ENCODE results near the gene APOO. TPM values are rescaled to one million over a fixed set of nuclear protein-coding genes. Genes with fewer than 3 reads are reported as not detected.

APOO gene
- total and polyA plus RNA-seq, 2 of the 13 experiments (the other 11 are each of a cell fraction or from before 2014, with no cell fraction given) = 9.7 to 22.1 TPM

DNA sequence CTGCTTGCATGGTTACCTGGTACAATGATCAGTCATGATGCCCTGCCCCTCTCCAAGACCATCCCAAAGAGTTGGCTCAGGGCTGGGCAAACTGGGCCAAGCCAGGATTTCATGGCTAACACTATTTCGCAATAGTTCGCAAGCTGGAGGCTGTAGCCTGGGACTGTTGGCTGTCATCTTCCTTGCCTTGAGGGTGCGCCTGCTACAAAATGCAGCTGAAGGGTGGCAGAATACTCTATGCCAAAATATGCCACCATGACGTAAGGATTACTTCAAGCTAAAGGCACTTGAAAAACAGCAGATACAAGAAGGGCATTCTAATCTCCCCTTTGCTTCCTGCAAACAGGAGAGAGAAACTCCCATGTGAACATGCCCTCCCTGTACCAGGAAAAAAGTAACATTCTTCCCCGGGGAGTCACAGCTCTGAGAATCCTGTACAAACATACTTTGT, 103.8 kb downstream of the APOO start:
- Histone ChIP-seq H3K9ac (ENCODE audit: insufficient read depth, low read depth, low read length) (0 out of 2 replicates have a peak overlapping the region, but pooled peaks have one; percentile 29), H2AFZ (ENCODE audit: low read length) (no peak overlapping the region), H3K27me3 (ENCODE audit: control insufficient read depth in 1 of 2, insufficient read depth in 2 of 2, low read length in 2 of 2) (no peaks in the 10 kb centered on the region), H3K4me1 (ENCODE audit: insufficient read depth, low read length) (peaks cover 46% of the 10 kb centered on the region), H4K20me1 (ENCODE audit: insufficient read depth, low read length) (no peaks in the 10 kb centered on the region), H3K79me2 (ENCODE audit: insufficient read depth, low read length) (no peaks in the 10 kb centered on the region), H3K4me2 (ENCODE audit: low read depth, low read length) (0 out of 2 replicates have a peak overlapping the region, but pooled peaks have one; percentile 3), H3K4me3 (replicated peaks in 1 of 3; ENCODE audit: insufficient read depth in 1 of 3, low read depth in 2 of 3, low read length in 3 of 3) (no peak overlapping the region), H3K9me3 (ENCODE audit: low read length) (no peaks in the 10 kb centered on the region), H3K36me3 (replicated peaks in 1 of 2; ENCODE audit: control insufficient read depth in 1 of 2, insufficient read depth in 2 of 2, low read length in 2 of 2) (no peaks in the 10 kb centered on the region), H3K27ac (ENCODE audit: extremely low read length, insufficient read depth, low read length) (peak overlapping the region; percentile 65)
- DNase-seq (ENCODE audit: low spot score) (peak; percentile 70), FAIRE-seq (peak; percentile 26), ATAC-seq (peak; percentile 30; the same call in 2 of the 3 replicates)
- in situ Hi-C loops (cut with HindIII; ENCODE audit: extremely low pct_ligation_motif_present, low pct_unique_long_range_greater_than_20kb) = no loop called here
- ChIA-PET CTCF (ENCODE audit: low intra/inter-chr PET ratio, low total read pairs) (no interaction called here), POLR2A (interaction anchor here (1.3 kb wide), 1 partner anchor 20 kb away, joined by 14 read pairs; the partner anchor contains the start of gene SAT1)
- WGBS (ENCODE audit: low lambda C conversion rate) = 31% methylated on average over 4 of the region's 5 CpGs
- no TSS peak for BruUV-seq (replicated peaks)
- intact Hi-C loops (cut with micrococcal nuclease; ENCODE audit: unreplicated experiment) = loop anchor here (2.0 kb wide), 1 partner anchor 13 kb away; no protein-coding TSS in a partner anchor
- TF ChIP-seq EP300 (IDR thresholded peaks at IDR 0.05; ENCODE audit: low read depth in 2 of 2, low read length in 2 of 2) = 0 out of 4 replicates have a peak, but pooled peaks of 1 of the 2 experiments have one; percentile 9
- TF ChIP-seq EP300 (CRISPR knock-in tag; IDR thresholded peaks at IDR 0.05; ENCODE audit: borderline replicate concordance) = no peak; the same call in 1 of the 2 replicates
- peak; percentile 98 for TF ChIP-seq CEBPB (IDR thresholded peaks at IDR 0.05; ENCODE audit: borderline replicate concordance, low read depth, low read length)
- TF ChIP-seq SALL1 (CRISPR knock-in tag; IDR thresholded peaks at IDR 0.05) = 0 out of 2 replicates have a peak, but pooled peaks have one; percentile 21
- peak; percentile 88 for TF ChIP-seq ZNF644 (CRISPR knock-in tag; IDR thresholded peaks at IDR 0.05; ENCODE audit: low read depth)
- TF ChIP-seq ZFYVE20 (CRISPR knock-in tag; IDR thresholded peaks at IDR 0.05; ENCODE audit: borderline replicate concordance, low read depth) = no peak
- TF ChIP-seq, protein P1, sequence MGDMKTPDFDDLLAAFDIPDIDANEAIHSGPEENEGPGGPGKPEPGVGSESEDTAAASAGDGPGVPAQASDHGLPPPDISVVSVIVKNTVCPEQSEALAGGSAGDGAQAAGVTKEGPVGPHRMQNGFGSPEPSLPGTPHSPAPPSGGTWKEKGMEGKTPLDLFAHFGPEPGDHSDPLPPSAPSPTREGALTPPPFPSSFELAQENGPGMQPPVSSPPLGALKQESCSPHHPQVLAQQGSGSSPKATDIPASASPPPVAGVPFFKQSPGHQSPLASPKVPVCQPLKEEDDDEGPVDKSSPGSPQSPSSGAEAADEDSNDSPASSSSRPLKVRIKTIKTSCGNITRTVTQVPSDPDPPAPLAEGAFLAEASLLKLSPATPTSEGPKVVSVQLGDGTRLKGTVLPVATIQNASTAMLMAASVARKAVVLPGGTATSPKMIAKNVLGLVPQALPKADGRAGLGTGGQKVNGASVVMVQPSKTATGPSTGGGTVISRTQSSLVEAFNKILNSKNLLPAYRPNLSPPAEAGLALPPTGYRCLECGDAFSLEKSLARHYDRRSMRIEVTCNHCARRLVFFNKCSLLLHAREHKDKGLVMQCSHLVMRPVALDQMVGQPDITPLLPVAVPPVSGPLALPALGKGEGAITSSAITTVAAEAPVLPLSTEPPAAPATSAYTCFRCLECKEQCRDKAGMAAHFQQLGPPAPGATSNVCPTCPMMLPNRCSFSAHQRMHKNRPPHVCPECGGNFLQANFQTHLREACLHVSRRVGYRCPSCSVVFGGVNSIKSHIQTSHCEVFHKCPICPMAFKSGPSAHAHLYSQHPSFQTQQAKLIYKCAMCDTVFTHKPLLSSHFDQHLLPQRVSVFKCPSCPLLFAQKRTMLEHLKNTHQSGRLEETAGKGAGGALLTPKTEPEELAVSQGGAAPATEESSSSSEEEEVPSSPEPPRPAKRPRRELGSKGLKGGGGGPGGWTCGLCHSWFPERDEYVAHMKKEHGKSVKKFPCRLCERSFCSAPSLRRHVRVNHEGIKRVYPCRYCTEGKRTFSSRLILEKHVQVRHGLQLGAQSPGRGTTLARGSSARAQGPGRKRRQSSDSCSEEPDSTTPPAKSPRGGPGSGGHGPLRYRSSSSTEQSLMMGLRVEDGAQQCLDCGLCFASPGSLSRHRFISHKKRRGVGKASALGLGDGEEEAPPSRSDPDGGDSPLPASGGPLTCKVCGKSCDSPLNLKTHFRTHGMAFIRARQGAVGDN (CRISPR knock-in tag; IDR thresholded peaks at IDR 0.05) = peak; percentile 32; the same call in 1 of the 2 replicates
- TF ChIP-seq CEBPG (CRISPR knock-in tag; IDR thresholded peaks at IDR 0.05) = peak; percentile 92
- TF ChIP-seq, protein P2, sequence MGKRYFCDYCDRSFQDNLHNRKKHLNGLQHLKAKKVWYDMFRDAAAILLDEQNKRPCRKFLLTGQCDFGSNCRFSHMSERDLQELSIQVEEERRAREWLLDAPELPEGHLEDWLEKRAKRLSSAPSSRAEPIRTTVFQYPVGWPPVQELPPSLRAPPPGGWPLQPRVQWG (CRISPR knock-in tag; IDR thresholded peaks at IDR 0.05; ENCODE audit: borderline replicate concordance, low read depth) = no peak
- no peak for TF ChIP-seq SOX6 (IDR thresholded peaks at IDR 0.05)
- no peak for TF ChIP-seq SOX6 (CRISPR knock-in tag; IDR thresholded peaks at IDR 0.05)
- TF ChIP-seq TEAD3 (CRISPR knock-in tag; optimal IDR thresholded peaks at IDR 0.05; ENCODE audit: borderline replicate concordance) = peak; percentile 13
- TF ChIP-seq HOXA3 (CRISPR knock-in tag; IDR thresholded peaks at IDR 0.05) = peak; percentile 31
- TF ChIP-seq TBX2 (CRISPR knock-in tag; IDR thresholded peaks at IDR 0.05; ENCODE audit: borderline replicate concordance) = no peak
- TF ChIP-seq PCBP1 (IDR thresholded peaks at IDR 0.05; ENCODE audit: borderline replicate concordance, low read depth, low read length) = no peak
- TF ChIP-seq GATAD2A (CRISPR knock-in tag; IDR thresholded peaks at IDR 0.05) = peak; percentile 55
